GM15510 (cell line): ENCODE results near the gene ZNF70.

Experiments used
- POLR2A ChIP-seq: IDR thresholded peaks from 3 replicates; pipeline ENCODE4 v1.6.1; 2011; ENCODE audit warnings: borderline replicate concordance; ENCODE audit not compliant: insufficient read length; ENCODE audit errors: extremely low read depth

ZNF70 gene

DNA sequence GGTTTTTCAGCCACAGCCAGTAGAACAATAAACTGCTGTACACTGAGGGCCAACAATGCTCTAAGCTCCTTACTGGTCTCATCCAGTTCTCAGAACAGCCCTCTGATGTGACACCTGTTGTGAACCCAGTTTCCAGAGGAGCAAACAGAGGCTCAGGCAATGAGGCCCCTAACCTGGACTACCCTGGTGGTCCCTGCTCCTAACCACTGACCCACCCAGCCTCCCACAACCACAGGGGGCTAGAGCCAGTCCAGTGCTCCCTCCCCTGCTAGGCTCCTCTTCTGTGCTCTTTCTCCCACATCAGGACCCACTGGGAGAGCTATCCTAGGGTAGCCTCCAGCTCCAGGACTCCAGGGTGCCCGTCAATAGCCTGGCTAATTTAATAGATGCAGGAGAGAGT, 31.8 kb upstream of the ZNF70 start:
- TF ChIP-seq POLR2A = no peak

- no peak for TF ChIP-seq POLR2A
Measured at GRCh38 chr22:23782252-23782651, 31.3 kb upstream of the ZNF70 start.

DNA sequence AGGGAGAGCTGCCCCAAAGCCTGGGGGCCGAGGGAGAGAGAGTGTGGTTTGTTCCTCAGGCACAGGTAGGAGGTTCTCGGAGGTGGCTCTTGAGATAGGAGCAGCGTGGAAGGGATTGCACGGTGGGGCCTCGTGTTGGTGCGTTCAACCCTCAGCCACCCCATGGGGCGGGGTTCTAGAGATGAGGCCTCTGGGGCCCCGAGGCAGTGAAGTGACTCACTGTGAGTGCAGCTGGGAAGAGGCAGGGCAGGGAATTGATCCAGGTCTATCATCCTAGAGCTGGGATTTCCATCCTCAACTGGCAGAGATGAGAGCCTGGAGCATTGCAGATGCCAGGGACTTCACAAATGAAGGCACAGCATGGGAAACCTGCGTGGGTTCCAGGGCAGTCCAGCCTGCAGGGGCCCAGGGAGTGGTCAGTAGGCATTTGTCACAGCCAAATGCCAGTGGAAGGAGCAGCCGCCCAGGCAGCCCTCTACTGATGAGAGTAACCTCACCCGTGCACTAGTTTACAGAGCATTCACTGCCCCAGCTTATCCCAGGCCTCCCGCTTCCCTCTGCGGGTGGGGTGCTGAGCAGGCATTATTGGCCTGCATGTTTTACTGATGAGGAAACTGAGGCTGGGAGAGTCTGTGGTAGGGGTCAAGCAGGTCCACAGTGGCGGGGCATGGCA, 30.7 kb upstream of the ZNF70 start:
- TF ChIP-seq POLR2A = no peak

GRCh38 chr22:23781065-23781464, 30.2 kb upstream of the ZNF70 start:
- TF ChIP-seq POLR2A = no peak

DNA sequence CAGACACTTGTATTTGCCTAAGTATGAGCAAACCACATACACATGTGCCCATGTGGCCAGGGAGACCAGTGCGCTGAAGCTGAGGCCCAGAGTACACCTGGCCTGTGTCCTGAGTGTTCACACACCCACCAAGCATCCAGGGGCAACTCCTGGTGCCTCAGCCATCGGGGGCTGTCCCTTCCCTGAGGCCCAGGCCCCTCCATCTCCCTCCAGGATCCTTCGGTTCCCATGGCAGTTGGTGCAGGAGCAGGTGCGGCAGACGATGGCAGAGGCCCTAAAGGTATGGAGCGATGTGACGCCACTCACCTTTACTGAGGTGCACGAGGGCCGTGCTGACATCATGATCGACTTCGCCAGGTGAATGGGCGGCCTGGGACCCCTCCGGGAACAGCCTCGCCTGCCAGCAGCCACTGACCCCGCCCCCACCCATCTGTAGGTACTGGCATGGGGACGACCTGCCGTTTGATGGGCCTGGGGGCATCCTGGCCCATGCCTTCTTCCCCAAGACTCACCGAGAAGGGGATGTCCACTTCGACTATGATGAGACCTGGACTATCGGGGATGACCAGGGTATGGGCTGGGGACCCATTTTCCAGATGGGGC, 29.3 kb upstream of the ZNF70 start:
- TF ChIP-seq POLR2A = no peak

- no peak for TF ChIP-seq POLR2A
Measured at GRCh38 chr22:23779731-23780130, 28.8 kb upstream of the ZNF70 start.

DNA sequence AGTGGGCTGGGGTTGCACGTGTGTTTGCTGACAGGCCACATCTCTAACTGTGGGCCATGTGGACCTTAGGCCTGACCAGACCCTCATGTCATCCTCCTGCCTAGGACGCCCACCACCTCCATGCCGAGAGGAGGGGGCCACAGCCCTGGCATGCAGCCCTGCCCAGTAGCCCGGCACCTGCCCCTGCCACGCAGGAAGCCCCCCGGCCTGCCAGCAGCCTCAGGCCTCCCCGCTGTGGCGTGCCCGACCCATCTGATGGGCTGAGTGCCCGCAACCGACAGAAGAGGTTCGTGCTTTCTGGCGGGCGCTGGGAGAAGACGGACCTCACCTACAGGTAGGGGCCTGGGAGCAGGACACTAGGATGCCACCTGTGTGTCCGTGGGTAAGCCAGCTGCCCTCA, 28.2 kb upstream of the ZNF70 start:
- TF ChIP-seq POLR2A = no peak

GRCh38 chr22:23778577-23778900, 27.6 kb upstream of the ZNF70 start:
- TF ChIP-seq POLR2A = no peak

GRCh38 chr22:23777776-23778576, 27.1 kb upstream of the ZNF70 start:
- TF ChIP-seq POLR2A = no peak

DNA sequence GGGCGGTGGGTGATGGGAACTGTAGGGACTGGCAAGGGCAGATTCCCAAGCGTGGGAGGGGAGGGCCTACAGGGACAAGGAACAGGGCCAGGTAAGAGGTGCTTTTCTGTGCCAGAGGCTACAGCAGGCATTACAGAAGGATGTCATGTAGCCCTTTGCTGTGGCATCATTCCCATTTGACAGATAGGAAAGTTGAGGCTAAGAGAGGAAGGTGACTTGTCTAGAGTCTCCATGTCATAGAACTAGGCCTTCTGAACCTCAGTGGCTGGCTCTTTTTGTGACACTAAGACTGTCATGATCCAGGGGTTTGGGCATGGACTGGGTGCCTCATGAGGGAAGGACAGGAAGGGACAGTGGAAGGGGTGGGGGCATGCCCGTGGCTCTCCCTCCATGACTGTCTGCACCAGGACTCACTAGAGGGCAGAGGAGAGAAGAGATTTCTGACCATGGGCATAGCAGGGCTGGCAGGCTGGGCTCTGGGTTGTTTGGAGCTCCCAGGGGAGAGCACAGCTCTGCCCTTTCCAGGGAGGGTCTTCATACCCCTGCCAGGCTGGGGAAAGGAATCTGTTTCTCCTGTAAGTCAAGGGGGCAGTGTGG, 25.0 kb upstream of the ZNF70 start:
- TF ChIP-seq POLR2A = no peak

- TF ChIP-seq POLR2A = no peak
Measured at GRCh38 chr22:23774922-23775436, 24.1 kb upstream of the ZNF70 start.

- TF ChIP-seq POLR2A = no peak
Measured at GRCh38 chr22:23774114-23774921, 23.4 kb upstream of the ZNF70 start.

DNA sequence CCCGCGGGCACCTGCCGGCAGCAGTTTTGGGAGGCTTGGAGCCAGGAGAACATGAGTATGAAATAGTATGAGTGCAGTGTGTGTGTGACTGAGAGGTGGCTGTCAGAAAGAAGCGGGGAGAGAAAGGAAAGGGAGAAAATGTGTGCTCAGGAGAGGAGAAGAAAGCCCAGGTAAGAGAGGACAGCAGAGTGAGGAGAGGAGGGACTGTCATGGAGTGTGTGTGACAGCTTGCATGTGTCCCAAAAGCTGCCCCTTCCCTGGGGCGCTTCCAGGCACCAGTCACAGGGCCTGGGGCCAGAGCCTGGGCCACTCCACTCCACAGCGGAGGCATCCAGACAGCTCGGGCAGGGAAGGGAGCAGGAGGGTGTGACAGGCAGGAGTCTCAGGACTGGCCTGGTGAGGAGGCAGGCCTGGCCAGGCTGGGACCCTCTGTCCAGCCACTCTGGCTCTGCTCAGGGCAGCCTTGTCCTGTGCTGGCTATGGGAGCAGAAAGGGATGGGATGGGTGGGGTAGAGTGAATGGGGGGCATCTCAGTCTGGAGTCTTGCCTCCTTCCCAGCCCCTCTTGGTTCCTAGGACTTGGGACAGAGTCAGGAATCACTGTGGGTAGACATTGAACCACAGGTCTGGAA, 22.7 kb upstream of the ZNF70 start:
- TF ChIP-seq POLR2A = no peak

GRCh38 chr22:23772649-23773473, 21.9 kb upstream of the ZNF70 start, which contains the start of gene MMP11:
Gene MMP11, plus strand, starts transcription at chr22:23772849. Its CDS starts 22 bp downstream, at chr22:23772871.
- TF ChIP-seq POLR2A = no peak

DNA sequence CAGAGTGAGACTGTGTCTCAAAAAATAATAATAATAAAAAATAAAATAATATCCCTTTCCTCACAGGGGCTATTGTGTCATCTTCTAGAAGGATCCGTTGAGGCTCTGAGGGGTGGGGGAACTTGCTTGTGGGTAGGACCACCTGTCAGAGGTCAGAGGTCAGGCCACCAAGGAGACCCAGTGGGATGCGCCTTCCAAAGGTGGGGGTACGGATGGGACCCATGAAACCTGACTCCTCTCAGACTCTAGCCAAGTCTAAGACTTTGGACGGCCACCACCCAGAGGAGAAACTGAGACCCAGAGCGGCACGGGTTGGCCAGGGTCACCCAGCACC, 21.4 kb upstream of the ZNF70 start:
- no peak for TF ChIP-seq POLR2A
